ENCODE measurements around the gene ABTB2. TPM values are rescaled to one million over a fixed set of nuclear protein-coding genes. Genes with fewer than 3 reads are reported as not detected.
"Not testable (repeated sequence)": the region's sequence is repeated elsewhere in the genome, so short reads cannot be mapped to it uniquely, and the experiment has no call there.

ABTB2 gene
- total and polyA plus RNA-seq, 9 of the 15 experiments (the other 6 are each of a cell fraction or from before 2014, with no cell fraction given): 0.03 to 0.18 (median 0.12) TPM; not detected in 2

- TF ChIP-seq, protein P1, sequence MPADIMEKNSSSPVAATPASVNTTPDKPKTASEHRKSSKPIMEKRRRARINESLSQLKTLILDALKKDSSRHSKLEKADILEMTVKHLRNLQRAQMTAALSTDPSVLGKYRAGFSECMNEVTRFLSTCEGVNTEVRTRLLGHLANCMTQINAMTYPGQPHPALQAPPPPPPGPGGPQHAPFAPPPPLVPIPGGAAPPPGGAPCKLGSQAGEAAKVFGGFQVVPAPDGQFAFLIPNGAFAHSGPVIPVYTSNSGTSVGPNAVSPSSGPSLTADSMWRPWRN (IDR thresholded peaks at IDR 0.05; ENCODE audit: low read depth): no peak
Observed at GRCh38 chr11:34181251-34181650, 176.6 kb downstream of the ABTB2 start (continued).

DNA sequence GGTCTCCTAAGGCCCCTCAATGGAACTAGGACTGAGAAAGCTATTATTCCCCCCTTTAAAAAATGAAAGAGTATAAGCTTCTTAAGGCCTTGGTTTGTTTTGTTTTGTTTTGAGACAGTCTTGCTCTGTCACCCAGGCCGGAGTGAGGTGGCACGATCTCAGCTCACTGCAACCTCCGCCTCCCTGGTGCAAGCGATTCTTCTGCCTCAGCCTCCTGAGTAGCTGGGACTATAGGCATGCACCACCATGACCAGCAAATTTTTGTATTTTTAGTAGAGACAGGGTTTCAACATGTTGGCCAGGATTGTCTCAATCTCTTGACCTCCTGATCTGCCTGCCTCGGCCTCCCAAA is 177.0 kb downstream of the ABTB2 start:
- H3K79me2 ChIP-seq (ENCODE audit: control insufficient read depth, insufficient read depth, low read length); DNase-seq (ENCODE audit: extremely low read depth in 1 of 4, low spot score in 3 of 4); FAIRE-seq; CTCF ChIA-PET (ENCODE audit: low intra/inter-chr PET ratio); BruUV-seq (replicated peaks); H3K4me3 ChIP-seq; H3K9me3 ChIP-seq (replicated peaks; ENCODE audit: control insufficient read depth, insufficient read depth, low read depth, low read length); H2AFZ ChIP-seq (ENCODE audit: low read depth, low read length); H3K9ac ChIP-seq (ENCODE audit: insufficient read depth in 1 of 2, low read depth in 2 of 2, low read length in 2 of 2); in situ Hi-C loops (cut with MboI); H3K4me2 ChIP-seq (ENCODE audit: insufficient read depth, low read length); ATAC-seq; intact Hi-C loops (cut with micrococcal nuclease); H3K27ac ChIP-seq (ENCODE audit: extremely low read depth, low read depth, low read length); H3K36me3 ChIP-seq (ENCODE audit: control insufficient read depth, insufficient read depth, low read length); H3K9me1 ChIP-seq (ENCODE audit: control insufficient read depth, insufficient read depth, low read length); H3K4me1 ChIP-seq (replicated peaks in 1 of 2; ENCODE audit: control insufficient read depth in 2 of 2, insufficient read depth in 2 of 2, low read length in 2 of 2); H4K20me1 ChIP-seq (replicated peaks; ENCODE audit: control insufficient read depth, insufficient read depth, low read length): not testable (repeated sequence)
- POLR2A ChIA-PET: interaction anchor here (0.6 kb wide), 1 partner anchor 11 kb away, joined by 3 read pairs; no protein-coding TSS in a partner anchor
- peaks cover 27 to 59% of the 10 kb centered on the region in 2 experiments; a peak in 4 of 5 replicates for H3K27me3 ChIP-seq (ENCODE audit: control insufficient read depth in 2 of 2, insufficient read depth in 2 of 2, low read length in 2 of 2)
- 18% methylated on average over 5 of the region's 5 CpGs for WGBS (ENCODE audit: insufficient coverage, low coverage, missing lambda C conversion rate)

Measured in K562 (cell line).